H1 (cell line): Measurements from ENCODE around the gene NEK10. TPM values are rescaled to one million over a fixed set of nuclear protein-coding genes. Genes with fewer than 3 reads are reported as not detected.

ENCODE experiments used
- CTCF ChIA-PET: fragments of 300-600 bp; sonication (Branson Sonifier 250); formaldehyde crosslinking; loops from one replicate; lab custom pipeline; 2021; ENCODE audit not compliant: partially characterized antibody; lab: Charles Lee
- POLR2A ChIA-PET: fragments of 300-600 bp; sonication (Branson Sonifier 250); formaldehyde crosslinking; loops from one replicate; lab custom pipeline; 2021; ENCODE audit warnings: inconsistent platforms; ENCODE audit not compliant: partially characterized antibody; lab: Charles Lee
- DNase-seq, 2 experiments: peaks; one replicate each; pipeline versions ENCODE4 v3.0.0 to v3.0.0-alpha.2; 2010 to 2022; ENCODE audit warnings: low spot score in 2 of 2, low read depth in 1 of 2, mixed read lengths in 1 of 2
- FAIRE-seq: peaks from 2 replicates; lab custom pipeline; 2011; peaks lifted over from hg19 to GRCh38; lab: Jason Lieb, UNC
- H2AFZ ChIP-seq: 2 replicates; pipeline ENCODE4 v1.8.1; 2012; ENCODE audit warnings: low read length, inconsistent platforms
- H2AK5ac ChIP-seq: 2 replicates; pipeline ENCODE4 v1.6.1; 2013; ENCODE audit warnings: low read depth, low read length
- H2BK120ac ChIP-seq: replicated peaks from 2 replicates; pipeline ENCODE3; 2013; ENCODE audit warnings: low read depth, low read length, inconsistent platforms
- H2BK12ac ChIP-seq: 2 replicates; pipeline ENCODE4 v1.6.1; 2013; ENCODE audit warnings: low read depth, low read length
- H2BK15ac ChIP-seq: 2 replicates; pipeline ENCODE4 v1.6.1; 2013; ENCODE audit warnings: low read length
- H2BK20ac ChIP-seq: 2 replicates; pipeline ENCODE4 v1.6.1; 2013; ENCODE audit warnings: low read length
- H2BK5ac ChIP-seq: 2 replicates; pipeline ENCODE4 v1.6.1; 2013; ENCODE audit warnings: low read depth, low read length
- H3K14ac ChIP-seq: 2 replicates; pipeline ENCODE4 v1.6.1; 2013; ENCODE audit warnings: inconsistent platforms; ENCODE audit not compliant: insufficient read length
- H3K18ac ChIP-seq: 2 replicates; pipeline ENCODE4 v1.6.1; 2013; ENCODE audit warnings: low read length; ENCODE audit errors: extremely low read depth
- H3K23ac ChIP-seq: 2 replicates; pipeline ENCODE4 v1.6.1; 2013; ENCODE audit warnings: inconsistent platforms; ENCODE audit not compliant: insufficient read length
- H3K23me2 ChIP-seq: 2 replicates; pipeline ENCODE4 v1.6.1; 2013; ENCODE audit warnings: low read depth, low read length
- H3K27ac ChIP-seq: 2 replicates; pipeline ENCODE4 v1.6.1; 2011; ENCODE audit warnings: low read depth, low read length, inconsistent platforms
- H3K27me3 ChIP-seq, 4 experiments: replicated peaks in 1 of 4; 1 replicate in 1 of 4; 2 replicates in 3 of 4; pipeline versions ENCODE4 v1.6.1 to v1.8.1; 2011 to 2013; ENCODE audit warnings: low read length in 3 of 4, mild to moderate bottlenecking in 3 of 4, inconsistent platforms in 2 of 4, mixed read lengths in 2 of 4, moderate library complexity in 1 of 4; ENCODE audit not compliant: control insufficient read depth in 3 of 4, insufficient read depth in 3 of 4; ENCODE audit errors: extremely low read depth in 1 of 4
- H3K36me3 ChIP-seq, 4 experiments: 2 replicates each; pipeline versions ENCODE4 v1.6.1 to v1.8.1; 2011 to 2013; ENCODE audit warnings: mild to moderate bottlenecking in 4 of 4, low read length in 3 of 4, moderate library complexity in 2 of 4, control low read depth in 1 of 4, inconsistent platforms in 1 of 4; ENCODE audit not compliant: insufficient read depth in 4 of 4, control insufficient read depth in 2 of 4
- H3K4ac ChIP-seq: replicated peaks from 2 replicates; pipeline ENCODE3; 2013; ENCODE audit warnings: low read length, low read depth, mixed read lengths, inconsistent platforms; ENCODE audit not compliant: insufficient read length
- H3K4me1 ChIP-seq, 4 experiments: replicated peaks in 1 of 4; 1 replicate in 1 of 4; 2 replicates in 3 of 4; pipeline versions ENCODE4 v1.6.1 to v1.8.1; 2011 to 2013; ENCODE audit warnings: low read length in 3 of 4, inconsistent platforms in 2 of 4, mixed read lengths in 1 of 4; ENCODE audit not compliant: insufficient read depth in 4 of 4, control insufficient read depth in 3 of 4
- H3K4me2 ChIP-seq, 2 experiments: 2 replicates each; pipeline versions ENCODE4 v1.6.1 to v1.8.1; 2011 to 2013; ENCODE audit warnings: low read depth in 2 of 2, low read length in 2 of 2, control low read depth in 1 of 2, inconsistent platforms in 1 of 2, mild to moderate bottlenecking in 1 of 2; ENCODE audit not compliant: insufficient read depth in 1 of 2
- H3K4me3 ChIP-seq, 4 experiments: fragments of 200-600, 300-600 bp in 1 of 4; sonication (generic), shearing (Covaris generic), sonication (Bioruptor Twin) in 1 of 4; 2 replicates each; pipeline versions ENCODE4 v1.5.1 to v1.8.1; 2011 to 2016; ENCODE audit warnings: low read length in 4 of 4, low read depth in 3 of 4, control low read depth in 2 of 4, inconsistent platforms in 2 of 4, mild to moderate bottlenecking in 2 of 4, mixed read lengths in 1 of 4, moderate library complexity in 1 of 4; ENCODE audit not compliant: insufficient read depth in 2 of 4; ENCODE audit errors: extremely low read depth in 1 of 4
- H3K56ac ChIP-seq: replicated peaks from 2 replicates; pipeline ENCODE3; 2013; ENCODE audit warnings: low read depth, mild to moderate bottlenecking, mixed read lengths, low read length, inconsistent platforms; ENCODE audit not compliant: insufficient read length
- H3K79me1 ChIP-seq: 2 replicates; pipeline ENCODE4 v1.6.1; 2013; ENCODE audit warnings: low read depth, low read length, control low read depth
- H3K79me2 ChIP-seq, 2 experiments: 2 replicates each; pipeline versions ENCODE4 v1.6.1 to v1.8.1; 2012 to 2013; ENCODE audit warnings: low read length in 2 of 2, mild to moderate bottlenecking in 2 of 2, inconsistent platforms in 1 of 2; ENCODE audit not compliant: insufficient read depth in 2 of 2, control insufficient read depth in 1 of 2
- H3K9ac ChIP-seq, 4 experiments: replicated peaks in 1 of 4; 1 replicate in 1 of 4; 2 replicates in 3 of 4; pipeline versions ENCODE4 v1.6.1 to v1.8.1; 2011 to 2013; ENCODE audit warnings: low read depth in 3 of 4, low read length in 3 of 4, control low read depth in 2 of 4, mild to moderate bottlenecking in 2 of 4, moderate library complexity in 2 of 4, inconsistent platforms in 1 of 4; ENCODE audit errors: extremely low read depth in 1 of 4
- H3K9me3 ChIP-seq, 2 experiments: 2 replicates each; pipeline versions ENCODE4 v1.6.1 to v1.8.1; 2012 to 2013; ENCODE audit warnings: mild to moderate bottlenecking in 2 of 2, moderate library complexity in 2 of 2, control low read depth in 1 of 2, inconsistent platforms in 1 of 2, low read depth in 1 of 2, low read length in 1 of 2, mixed read lengths in 1 of 2; ENCODE audit not compliant: insufficient read depth in 2 of 2
- H4K20me1 ChIP-seq, 2 experiments: replicated peaks in 1 of 2; 2 replicates each; pipeline versions ENCODE3 to v1.8.1; 2011 to 2013; ENCODE audit warnings: inconsistent platforms in 2 of 2, low read length in 2 of 2, mild to moderate bottlenecking in 1 of 2; ENCODE audit not compliant: insufficient read depth in 2 of 2, control insufficient read depth in 1 of 2
- H4K5ac ChIP-seq: 2 replicates; pipeline ENCODE4 v1.6.1; 2013; ENCODE audit warnings: low read length, low read depth, mixed read lengths, inconsistent platforms; ENCODE audit not compliant: insufficient read length
- H4K8ac ChIP-seq: 2 replicates; pipeline ENCODE4 v1.8.0; 2013; ENCODE audit warnings: mild to moderate bottlenecking, moderate library complexity, low read length, inconsistent platforms; ENCODE audit not compliant: insufficient read depth; ENCODE audit errors: extremely low read depth
- H4K91ac ChIP-seq: replicated peaks from 2 replicates; pipeline ENCODE3; 2013; ENCODE audit warnings: low read length, mixed read lengths, inconsistent platforms; ENCODE audit not compliant: insufficient read length
- CREB1 ChIP-seq: IDR thresholded peaks from 2 replicates; pipeline ENCODE4 v1.6.1; 2012; ENCODE audit warnings: inconsistent platforms
- POLR2A ChIP-seq, 2 experiments: IDR thresholded peaks; 1 replicate in 1 of 2; 2 replicates in 1 of 2; pipeline ENCODE4 v1.6.1; 2011; ENCODE audit warnings: low read depth in 2 of 2, low read length in 2 of 2, mild to moderate bottlenecking in 2 of 2; ENCODE audit errors: control extremely low read depth in 1 of 2
- POU5F1 ChIP-seq: IDR thresholded peaks from 2 replicates; pipeline ENCODE4 v1.6.1; 2011; ENCODE audit warnings: low read depth, mild to moderate bottlenecking, low read length, moderate library complexity
- WGBS, 2 experiments: shearing (Covaris generic) in 1 of 2; methylation state at CpG; one replicate each; pipeline versions ENCODE4 v1.1.6 to v1.1.7; 2013 to 2015; ENCODE audit warnings: low lambda C conversion rate in 2 of 2, mixed read lengths in 2 of 2, inconsistent platforms in 1 of 2, low coverage in 1 of 2, missing lambda C conversion rate in 1 of 2; ENCODE audit not compliant: insufficient replicate concordance in 2 of 2, insufficient coverage in 1 of 2, insufficient read length in 1 of 2; ENCODE audit errors: extremely low coverage in 1 of 2, missing lambda C conversion rate in 1 of 2; 5-methylcytosine and 5-hydroxymethylcytosine counted together
- polyA plus RNA-seq, 7 experiments: library from polyadenylated mRNA; depleted of rRNA in 3 of 7; stranded (reverse) in 5 of 7; unstranded in 2 of 7; fragments of >200 nt in 5 of 7; fragments of 200-250 nt in 2 of 7; gene quantifications; 1 replicate in 5 of 7; 2 replicates in 1 of 7; 4 replicates in 1 of 7; pipeline versions ENCODE4 v1.2.1 to v1.2.3, GENCODE V29; 2011 to 2013; ENCODE audit warnings: missing spikeins in 2 of 7, mixed read lengths in 2 of 7
- total RNA-seq: library from RNA; stranded (reverse); fragmentation: NEBNext Ultra II Directional; extraction: Animal tissue kit (Norgen Biotek cat#: 25700); gene quantifications from 2 replicates; pipeline ENCODE4 v1.2.1, GENCODE V29; 2021
- TF ChIP-seq, protein P1 (sequence below), 3 experiments: IDR thresholded peaks; 1 replicate in 2 of 3; 2 replicates in 1 of 3; pipeline versions ENCODE4 v1.5.1 to v1.6.1; 2011; ENCODE audit warnings: low read length in 3 of 3, mild to moderate bottlenecking in 3 of 3, inconsistent platforms in 2 of 3, low read depth in 1 of 3, moderate library complexity in 1 of 3; ENCODE audit not compliant: insufficient read depth in 1 of 3; ENCODE audit errors: control extremely low read depth in 1 of 3

The NEK10 gene
- total and polyA plus RNA-seq, 2 of the 8 experiments (the other 6 are each of a cell fraction or from before 2014, with no cell fraction given) = 0.18 to 0.50 TPM

DNA sequence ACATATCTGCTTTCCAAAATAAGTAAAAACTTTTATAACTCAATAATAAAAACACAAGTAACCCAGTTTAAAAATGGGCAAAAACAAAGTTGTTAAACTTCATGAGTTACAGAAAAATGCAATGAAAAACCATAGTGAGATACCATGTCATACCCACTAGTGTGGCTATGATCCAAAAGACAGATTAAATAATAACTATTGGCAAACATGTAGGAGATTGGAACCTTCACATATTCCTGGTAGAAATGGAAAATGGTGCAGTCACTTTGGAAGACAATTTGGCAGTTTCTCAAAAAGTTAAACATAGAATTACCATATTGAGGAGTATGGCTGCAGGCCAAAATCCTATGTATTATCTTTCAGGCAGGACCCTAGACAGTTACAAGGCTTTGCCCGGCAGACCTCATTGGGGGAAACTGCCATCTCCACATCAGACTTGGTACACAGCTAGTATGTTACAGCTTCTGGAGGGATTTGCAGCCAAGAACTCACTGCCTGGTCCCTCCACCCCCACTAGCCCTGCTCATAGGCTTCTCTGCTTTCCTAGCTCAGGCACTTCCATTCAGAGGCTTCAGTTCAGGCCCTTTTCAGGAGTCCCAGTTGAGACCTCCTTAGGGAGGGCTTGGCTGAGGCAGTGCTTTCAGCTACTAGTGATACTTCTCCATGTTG, 147.8 kb downstream of the NEK10 start:
- Histone ChIP-seq H3K9ac (no peak overlapping the region), H3K27me3 (no peaks in the 10 kb centered on the region), H2AK5ac (no peak overlapping the region), H4K20me1 (no peaks in the 10 kb centered on the region), H3K79me2 (no peaks in the 10 kb centered on the region), H3K36me3 (no peaks in the 10 kb centered on the region), H4K5ac (no peak overlapping the region), H3K23ac (no peak overlapping the region), H3K4me2 (no peak overlapping the region), H3K27ac (no peak overlapping the region), H2BK5ac (no peak overlapping the region), H3K14ac (no peak overlapping the region), H4K8ac (no peak overlapping the region), H3K4ac (no peak overlapping the region), H3K79me1 (no peaks in the 10 kb centered on the region), H3K9me3 (no peaks in the 10 kb centered on the region), H3K23me2 (peaks cover 1% of the 10 kb centered on the region; the same call in 1 of the 2 replicates), H2BK20ac (no peak overlapping the region), H2AFZ (no peak overlapping the region), H3K56ac (no peak overlapping the region), H4K91ac (no peak overlapping the region), H2BK12ac (no peak overlapping the region), H3K4me1 (no peaks in the 10 kb centered on the region), H2BK15ac (no peak overlapping the region), H3K4me3 (no peak overlapping the region), H2BK120ac (no peak overlapping the region), H3K18ac (no peak overlapping the region)
- WGBS, 2 experiments = 89% methylated on average over 1 of the region's 1 CpG; no CpG with 5 or more reads in 1 of the 2 experiments
- CTCF ChIA-PET = interaction anchor here (1.1 kb wide), 1 partner anchor 27 kb away, joined by 3 read pairs; no protein-coding TSS in a partner anchor
- DNase-seq (no peak), FAIRE-seq (no peak)
- POLR2A ChIA-PET = no interaction called here
- TF ChIP-seq, protein P1, sequence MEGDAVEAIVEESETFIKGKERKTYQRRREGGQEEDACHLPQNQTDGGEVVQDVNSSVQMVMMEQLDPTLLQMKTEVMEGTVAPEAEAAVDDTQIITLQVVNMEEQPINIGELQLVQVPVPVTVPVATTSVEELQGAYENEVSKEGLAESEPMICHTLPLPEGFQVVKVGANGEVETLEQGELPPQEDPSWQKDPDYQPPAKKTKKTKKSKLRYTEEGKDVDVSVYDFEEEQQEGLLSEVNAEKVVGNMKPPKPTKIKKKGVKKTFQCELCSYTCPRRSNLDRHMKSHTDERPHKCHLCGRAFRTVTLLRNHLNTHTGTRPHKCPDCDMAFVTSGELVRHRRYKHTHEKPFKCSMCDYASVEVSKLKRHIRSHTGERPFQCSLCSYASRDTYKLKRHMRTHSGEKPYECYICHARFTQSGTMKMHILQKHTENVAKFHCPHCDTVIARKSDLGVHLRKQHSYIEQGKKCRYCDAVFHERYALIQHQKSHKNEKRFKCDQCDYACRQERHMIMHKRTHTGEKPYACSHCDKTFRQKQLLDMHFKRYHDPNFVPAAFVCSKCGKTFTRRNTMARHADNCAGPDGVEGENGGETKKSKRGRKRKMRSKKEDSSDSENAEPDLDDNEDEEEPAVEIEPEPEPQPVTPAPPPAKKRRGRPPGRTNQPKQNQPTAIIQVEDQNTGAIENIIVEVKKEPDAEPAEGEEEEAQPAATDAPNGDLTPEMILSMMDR (IDR thresholded peaks at IDR 0.05; ENCODE audit: control extremely low read depth in 1 of 3, insufficient read depth in 1 of 3, low read depth in 1 of 3, low read length in 3 of 3) = no peak
- TF ChIP-seq POLR2A (IDR thresholded peaks at IDR 0.05; ENCODE audit: control extremely low read depth in 1 of 2, low read depth in 2 of 2, low read length in 2 of 2) (no peak), POU5F1 (no peak), CREB1 (no peak)
